WTC11 (cell line): Measurements from ENCODE around the gene FGF22.

Experiments
- CREB1 ChIP-seq: sonication (generic); formaldehyde crosslinking; IDR thresholded peaks from 2 replicates; pipeline ENCODE4 v1.8.0; 2023; ENCODE audit warnings: mild to moderate bottlenecking, missing genetic modification reagents
- NFE2L1 ChIP-seq: sonication (generic); formaldehyde crosslinking; IDR thresholded peaks from 2 replicates; pipeline ENCODE4 v1.8.1; 2023; ENCODE audit warnings: missing genetic modification reagents
- NR2C2 ChIP-seq: sonication (generic); formaldehyde crosslinking; IDR thresholded peaks from 2 replicates; pipeline ENCODE4 v1.8.0; 2022; ENCODE audit warnings: mild to moderate bottlenecking, missing genetic modification reagents
- SMAD3 ChIP-seq: sonication (generic); formaldehyde crosslinking; IDR thresholded peaks from 2 replicates; pipeline ENCODE4 v1.8.0; 2022; ENCODE audit warnings: missing genetic modification reagents, mild to moderate bottlenecking, borderline replicate concordance
- TF ChIP-seq, protein P1 (sequence below): fragments of 200-600 bp; IDR thresholded peaks from 2 replicates; pipeline ENCODE4 v1.8.0; 2022; ENCODE audit warnings: antibody characterized with exemption
- TF ChIP-seq, protein P2 (sequence below): fragments of 250-450 bp; sonication (Bioruptor Pico); IDR thresholded peaks from 2 replicates; pipeline ENCODE4 v1.9.0; 2021; ENCODE audit warnings: mild to moderate bottlenecking, borderline replicate concordance
- TF ChIP-seq, protein P3 (sequence below): sonication (generic); formaldehyde crosslinking; IDR thresholded peaks from 2 replicates; pipeline ENCODE4 v1.8.1; 2022; ENCODE audit warnings: low read depth, missing genetic modification reagents, borderline replicate concordance
- TF ChIP-seq, protein P4 (sequence below): sonication (generic); formaldehyde crosslinking; IDR thresholded peaks from 2 replicates; pipeline ENCODE4 v1.8.1; 2022; ENCODE audit warnings: mild to moderate bottlenecking, missing genetic modification reagents, moderate library complexity, borderline replicate concordance
- TF ChIP-seq, protein P5 (sequence below): sonication (generic); formaldehyde crosslinking; IDR thresholded peaks from 2 replicates; pipeline ENCODE4 v1.8.0; 2022; ENCODE audit warnings: mild to moderate bottlenecking, missing genetic modification reagents
- TF ChIP-seq, protein P6 (sequence below): sonication (generic); formaldehyde crosslinking; IDR thresholded peaks from 2 replicates; pipeline ENCODE4 v1.8.0; 2022; ENCODE audit warnings: mild to moderate bottlenecking, missing genetic modification reagents

DNA sequence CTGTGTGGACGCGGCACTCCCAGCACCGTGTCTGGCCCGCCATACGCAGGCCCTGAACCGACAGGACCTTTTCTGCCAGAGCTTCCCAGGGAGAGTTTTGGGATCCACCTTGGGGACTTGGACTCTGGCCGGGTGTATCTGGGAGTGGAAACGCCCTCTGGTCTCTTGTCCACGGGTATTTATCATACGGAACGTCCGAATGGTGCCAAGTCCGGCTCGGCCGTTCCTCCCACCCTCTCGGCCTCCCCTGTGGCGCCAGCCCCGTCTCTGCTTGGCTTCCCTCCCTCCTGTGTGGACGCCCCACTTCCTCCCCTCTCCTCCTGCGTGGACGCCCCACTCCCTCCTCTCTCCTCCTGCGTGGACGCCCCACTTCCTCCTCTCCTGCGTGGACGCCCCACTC is 37.9 kb upstream of the FGF22 start:
- TF ChIP-seq, protein P1, sequence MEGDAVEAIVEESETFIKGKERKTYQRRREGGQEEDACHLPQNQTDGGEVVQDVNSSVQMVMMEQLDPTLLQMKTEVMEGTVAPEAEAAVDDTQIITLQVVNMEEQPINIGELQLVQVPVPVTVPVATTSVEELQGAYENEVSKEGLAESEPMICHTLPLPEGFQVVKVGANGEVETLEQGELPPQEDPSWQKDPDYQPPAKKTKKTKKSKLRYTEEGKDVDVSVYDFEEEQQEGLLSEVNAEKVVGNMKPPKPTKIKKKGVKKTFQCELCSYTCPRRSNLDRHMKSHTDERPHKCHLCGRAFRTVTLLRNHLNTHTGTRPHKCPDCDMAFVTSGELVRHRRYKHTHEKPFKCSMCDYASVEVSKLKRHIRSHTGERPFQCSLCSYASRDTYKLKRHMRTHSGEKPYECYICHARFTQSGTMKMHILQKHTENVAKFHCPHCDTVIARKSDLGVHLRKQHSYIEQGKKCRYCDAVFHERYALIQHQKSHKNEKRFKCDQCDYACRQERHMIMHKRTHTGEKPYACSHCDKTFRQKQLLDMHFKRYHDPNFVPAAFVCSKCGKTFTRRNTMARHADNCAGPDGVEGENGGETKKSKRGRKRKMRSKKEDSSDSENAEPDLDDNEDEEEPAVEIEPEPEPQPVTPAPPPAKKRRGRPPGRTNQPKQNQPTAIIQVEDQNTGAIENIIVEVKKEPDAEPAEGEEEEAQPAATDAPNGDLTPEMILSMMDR = no peak
- TF ChIP-seq, protein P2, sequence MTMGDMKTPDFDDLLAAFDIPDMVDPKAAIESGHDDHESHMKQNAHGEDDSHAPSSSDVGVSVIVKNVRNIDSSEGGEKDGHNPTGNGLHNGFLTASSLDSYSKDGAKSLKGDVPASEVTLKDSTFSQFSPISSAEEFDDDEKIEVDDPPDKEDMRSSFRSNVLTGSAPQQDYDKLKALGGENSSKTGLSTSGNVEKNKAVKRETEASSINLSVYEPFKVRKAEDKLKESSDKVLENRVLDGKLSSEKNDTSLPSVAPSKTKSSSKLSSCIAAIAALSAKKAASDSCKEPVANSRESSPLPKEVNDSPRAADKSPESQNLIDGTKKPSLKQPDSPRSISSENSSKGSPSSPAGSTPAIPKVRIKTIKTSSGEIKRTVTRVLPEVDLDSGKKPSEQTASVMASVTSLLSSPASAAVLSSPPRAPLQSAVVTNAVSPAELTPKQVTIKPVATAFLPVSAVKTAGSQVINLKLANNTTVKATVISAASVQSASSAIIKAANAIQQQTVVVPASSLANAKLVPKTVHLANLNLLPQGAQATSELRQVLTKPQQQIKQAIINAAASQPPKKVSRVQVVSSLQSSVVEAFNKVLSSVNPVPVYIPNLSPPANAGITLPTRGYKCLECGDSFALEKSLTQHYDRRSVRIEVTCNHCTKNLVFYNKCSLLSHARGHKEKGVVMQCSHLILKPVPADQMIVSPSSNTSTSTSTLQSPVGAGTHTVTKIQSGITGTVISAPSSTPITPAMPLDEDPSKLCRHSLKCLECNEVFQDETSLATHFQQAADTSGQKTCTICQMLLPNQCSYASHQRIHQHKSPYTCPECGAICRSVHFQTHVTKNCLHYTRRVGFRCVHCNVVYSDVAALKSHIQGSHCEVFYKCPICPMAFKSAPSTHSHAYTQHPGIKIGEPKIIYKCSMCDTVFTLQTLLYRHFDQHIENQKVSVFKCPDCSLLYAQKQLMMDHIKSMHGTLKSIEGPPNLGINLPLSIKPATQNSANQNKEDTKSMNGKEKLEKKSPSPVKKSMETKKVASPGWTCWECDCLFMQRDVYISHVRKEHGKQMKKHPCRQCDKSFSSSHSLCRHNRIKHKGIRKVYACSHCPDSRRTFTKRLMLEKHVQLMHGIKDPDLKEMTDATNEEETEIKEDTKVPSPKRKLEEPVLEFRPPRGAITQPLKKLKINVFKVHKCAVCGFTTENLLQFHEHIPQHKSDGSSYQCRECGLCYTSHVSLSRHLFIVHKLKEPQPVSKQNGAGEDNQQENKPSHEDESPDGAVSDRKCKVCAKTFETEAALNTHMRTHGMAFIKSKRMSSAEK = no peak
- TF ChIP-seq, protein P3, sequence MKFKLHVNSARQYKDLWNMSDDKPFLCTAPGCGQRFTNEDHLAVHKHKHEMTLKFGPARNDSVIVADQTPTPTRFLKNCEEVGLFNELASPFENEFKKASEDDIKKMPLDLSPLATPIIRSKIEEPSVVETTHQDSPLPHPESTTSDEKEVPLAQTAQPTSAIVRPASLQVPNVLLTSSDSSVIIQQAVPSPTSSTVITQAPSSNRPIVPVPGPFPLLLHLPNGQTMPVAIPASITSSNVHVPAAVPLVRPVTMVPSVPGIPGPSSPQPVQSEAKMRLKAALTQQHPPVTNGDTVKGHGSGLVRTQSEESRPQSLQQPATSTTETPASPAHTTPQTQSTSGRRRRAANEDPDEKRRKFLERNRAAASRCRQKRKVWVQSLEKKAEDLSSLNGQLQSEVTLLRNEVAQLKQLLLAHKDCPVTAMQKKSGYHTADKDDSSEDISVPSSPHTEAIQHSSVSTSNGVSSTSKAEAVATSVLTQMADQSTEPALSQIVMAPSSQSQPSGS (CRISPR knock-in tag) = no peak
- TF ChIP-seq NR2C2 = no peak
- TF ChIP-seq SMAD3 (CRISPR knock-in tag) = no peak
- TF ChIP-seq, protein P4, sequence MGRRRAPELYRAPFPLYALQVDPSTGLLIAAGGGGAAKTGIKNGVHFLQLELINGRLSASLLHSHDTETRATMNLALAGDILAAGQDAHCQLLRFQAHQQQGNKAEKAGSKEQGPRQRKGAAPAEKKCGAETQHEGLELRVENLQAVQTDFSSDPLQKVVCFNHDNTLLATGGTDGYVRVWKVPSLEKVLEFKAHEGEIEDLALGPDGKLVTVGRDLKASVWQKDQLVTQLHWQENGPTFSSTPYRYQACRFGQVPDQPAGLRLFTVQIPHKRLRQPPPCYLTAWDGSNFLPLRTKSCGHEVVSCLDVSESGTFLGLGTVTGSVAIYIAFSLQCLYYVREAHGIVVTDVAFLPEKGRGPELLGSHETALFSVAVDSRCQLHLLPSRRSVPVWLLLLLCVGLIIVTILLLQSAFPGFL (CRISPR knock-in tag) = no peak
- TF ChIP-seq NFE2L1 (CRISPR knock-in tag) = no peak
- TF ChIP-seq, protein P5, sequence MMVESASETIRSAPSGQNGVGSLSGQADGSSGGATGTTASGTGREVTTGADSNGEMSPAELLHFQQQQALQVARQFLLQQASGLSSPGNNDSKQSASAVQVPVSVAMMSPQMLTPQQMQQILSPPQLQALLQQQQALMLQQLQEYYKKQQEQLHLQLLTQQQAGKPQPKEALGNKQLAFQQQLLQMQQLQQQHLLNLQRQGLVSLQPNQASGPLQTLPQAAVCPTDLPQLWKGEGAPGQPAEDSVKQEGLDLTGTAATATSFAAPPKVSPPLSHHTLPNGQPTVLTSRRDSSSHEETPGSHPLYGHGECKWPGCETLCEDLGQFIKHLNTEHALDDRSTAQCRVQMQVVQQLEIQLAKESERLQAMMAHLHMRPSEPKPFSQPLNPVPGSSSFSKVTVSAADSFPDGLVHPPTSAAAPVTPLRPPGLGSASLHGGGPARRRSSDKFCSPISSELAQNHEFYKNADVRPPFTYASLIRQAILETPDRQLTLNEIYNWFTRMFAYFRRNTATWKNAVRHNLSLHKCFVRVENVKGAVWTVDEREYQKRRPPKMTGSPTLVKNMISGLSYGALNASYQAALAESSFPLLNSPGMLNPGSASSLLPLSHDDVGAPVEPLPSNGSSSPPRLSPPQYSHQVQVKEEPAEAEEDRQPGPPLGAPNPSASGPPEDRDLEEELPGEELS (CRISPR knock-in tag) = no peak
- TF ChIP-seq CREB1 (CRISPR knock-in tag) = no peak
- TF ChIP-seq, protein P6, sequence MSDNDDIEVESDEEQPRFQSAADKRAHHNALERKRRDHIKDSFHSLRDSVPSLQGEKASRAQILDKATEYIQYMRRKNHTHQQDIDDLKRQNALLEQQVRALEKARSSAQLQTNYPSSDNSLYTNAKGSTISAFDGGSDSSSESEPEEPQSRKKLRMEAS (CRISPR knock-in tag) = no peak
